Activated CD4-positive, CD25-positive, alpha-beta regulatory T cell treated with anti-CD3 and anti-CD28 coated beads, Interleukin-2, amount 50 U/mL, for 16 hours (primary cell): ENCODE data around the gene ZCWPW2.

Experiments
- DNase-seq: peaks from one replicate; pipeline ENCODE4 v3.0.0-alpha.2; 2020; ENCODE audit warnings: low read depth, low spot score

Gene ZCWPW2

GRCh38 chr3:28376424-28376823 is 27.9 kb downstream of the ZCWPW2 start:
- no peak for DNase-seq

DNA sequence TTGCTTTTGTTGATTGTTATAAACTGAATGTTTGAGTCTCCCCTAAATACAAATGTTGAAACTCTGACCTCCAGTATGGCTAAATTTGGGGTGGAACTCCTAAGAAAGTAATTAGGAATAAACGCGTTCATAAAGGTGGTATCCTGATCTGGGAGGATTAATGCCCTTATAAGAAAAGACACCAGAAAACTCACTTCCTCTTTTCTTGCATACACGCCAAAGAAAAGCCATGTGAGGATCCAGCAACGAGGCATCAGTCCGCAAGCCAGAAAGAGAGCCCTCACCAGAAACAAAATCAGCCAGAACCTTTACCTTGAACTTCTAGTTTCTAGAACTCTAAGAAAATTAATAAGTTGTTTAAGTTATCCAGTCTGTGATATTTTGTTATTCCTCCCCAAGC is 37.5 kb downstream of the ZCWPW2 start:
- DNase-seq, result no peak

DNA sequence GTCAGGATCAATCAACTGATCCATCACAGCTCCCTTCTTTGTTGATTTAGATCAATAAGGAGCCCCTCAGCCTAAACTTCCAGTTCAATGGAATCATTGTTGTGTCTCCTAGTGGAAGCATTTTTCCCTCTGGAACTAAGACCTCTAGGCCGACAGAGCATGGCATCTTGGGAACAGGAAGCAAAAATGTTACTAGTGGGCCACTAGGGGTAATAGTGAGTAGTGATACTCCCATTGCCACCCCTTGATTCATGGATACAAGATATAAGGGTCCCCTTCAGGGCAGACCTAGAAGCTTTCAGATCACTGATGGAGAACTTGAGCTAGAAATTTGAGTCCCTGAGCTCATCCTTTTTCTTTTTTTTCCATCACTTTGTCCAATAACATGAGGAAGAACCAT is 40.5 kb downstream of the ZCWPW2 start:
- no peak for DNase-seq

- no peak for DNase-seq
Observed at GRCh38 chr3:28399206-28399605, 50.7 kb downstream of the ZCWPW2 start.

GRCh38 chr3:28406241-28406640 is 57.7 kb downstream of the ZCWPW2 start:
- DNase-seq, result no peak

GRCh38 chr3:28449398-28449797 is 100.9 kb downstream of the ZCWPW2 start:
- no peak for DNase-seq

DNA sequence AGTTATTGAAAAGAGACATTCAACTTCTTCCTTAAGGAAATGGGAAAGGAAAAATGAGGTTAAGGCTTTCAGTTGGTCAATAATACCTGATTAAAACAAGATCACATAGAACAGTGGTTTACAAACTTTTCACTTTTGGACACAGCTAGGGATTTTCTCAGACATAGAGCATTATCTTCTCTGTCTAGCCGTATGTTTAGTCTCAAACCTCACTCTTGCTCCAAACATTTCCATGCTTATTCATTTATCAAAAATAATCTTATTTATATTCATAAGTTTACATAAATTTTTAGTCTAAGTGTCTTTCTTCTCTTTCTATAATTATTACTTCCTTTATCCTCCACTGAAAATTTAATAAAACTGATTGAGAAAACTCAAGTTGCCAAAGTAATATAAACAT is 114.3 kb downstream of the ZCWPW2 start:
- no peak for DNase-seq

DNA sequence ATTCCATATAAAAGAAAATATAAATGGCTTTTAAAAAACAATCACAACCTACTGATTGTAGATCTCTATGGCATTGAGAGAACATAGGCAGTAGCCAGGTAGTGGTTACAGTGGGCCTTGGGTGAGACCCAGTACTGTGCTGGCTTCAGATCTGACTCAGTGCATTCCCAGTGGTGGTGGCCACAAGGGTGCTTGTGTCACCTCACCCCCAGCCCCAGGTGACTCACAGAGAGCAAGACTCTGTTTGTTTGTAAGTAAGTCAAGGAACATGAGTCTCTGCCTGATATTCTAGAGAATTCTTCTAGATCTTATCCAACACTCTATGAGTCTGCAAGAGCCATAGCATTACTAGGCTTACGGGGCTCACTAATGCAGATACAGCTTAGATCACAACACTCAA is 118.9 kb downstream of the ZCWPW2 start:
- no peak for DNase-seq

DNA sequence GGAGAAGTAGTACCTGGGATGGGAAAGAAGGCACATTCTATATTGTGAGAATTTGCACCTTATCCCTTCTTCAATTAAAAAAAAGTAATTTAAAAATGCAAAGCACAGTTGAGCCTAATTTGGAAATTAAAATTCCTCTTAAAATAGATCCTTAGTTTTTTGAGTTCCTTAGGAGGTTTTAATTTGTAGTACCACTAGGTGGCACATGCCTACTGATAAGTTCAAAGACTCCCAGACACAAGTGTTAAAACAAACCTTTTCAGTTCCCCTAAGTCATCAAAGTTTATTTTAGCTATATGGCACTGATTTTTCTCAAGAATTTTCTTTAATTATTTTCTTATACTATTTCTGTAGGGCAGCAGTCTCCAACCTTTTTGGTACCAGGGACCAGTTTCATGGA is 127.7 kb downstream of the ZCWPW2 start:
- no peak for DNase-seq

DNA sequence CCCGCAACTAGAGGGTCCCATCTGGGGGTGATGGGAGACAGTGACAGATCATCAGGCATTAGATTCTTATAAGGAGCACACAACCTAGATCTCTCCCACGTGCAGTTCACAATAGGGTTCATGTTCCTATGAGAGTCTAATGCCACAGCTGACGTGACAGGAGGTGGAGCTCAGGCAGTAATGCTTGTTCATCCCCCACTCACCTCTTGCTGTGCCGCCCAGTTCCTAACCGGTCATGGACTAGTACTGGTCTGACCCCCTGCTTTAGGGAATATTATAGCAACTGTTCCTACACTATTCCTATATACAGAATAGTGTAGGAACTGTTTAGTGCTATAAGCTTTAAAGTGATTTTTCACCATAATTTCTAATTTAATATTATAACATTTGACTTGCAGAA is 128.2 kb downstream of the ZCWPW2 start:
- no peak for DNase-seq

DNA sequence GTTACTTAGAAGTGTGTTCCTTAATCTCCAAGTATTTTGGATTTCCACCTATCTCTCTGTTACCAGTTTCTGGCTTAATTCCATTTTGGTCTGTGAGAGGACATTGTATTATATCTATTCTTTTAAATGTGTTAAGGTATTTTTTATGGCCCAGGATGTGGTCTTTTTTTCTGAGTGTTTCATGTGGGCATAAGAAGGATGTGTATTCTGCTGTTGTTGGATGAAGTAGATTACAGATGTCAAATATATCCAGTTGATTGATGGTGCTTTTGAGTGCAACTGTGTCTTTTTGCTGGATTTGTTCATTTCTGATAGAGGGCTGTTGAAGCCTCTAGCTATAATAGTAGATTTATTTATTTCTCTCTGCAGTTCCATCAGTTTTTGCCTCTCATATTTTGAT is 136.6 kb downstream of the ZCWPW2 start:
- no peak for DNase-seq

- DNase-seq, result no peak
Observed at GRCh38 chr3:28495301-28495700, 146.8 kb downstream of the ZCWPW2 start.

GRCh38 chr3:28502397-28502937 is 153.9 kb downstream of the ZCWPW2 start:
- no peak for DNase-seq

GRCh38 chr3:28504976-28505375 is 156.5 kb downstream of the ZCWPW2 start:
- no peak for DNase-seq

DNA sequence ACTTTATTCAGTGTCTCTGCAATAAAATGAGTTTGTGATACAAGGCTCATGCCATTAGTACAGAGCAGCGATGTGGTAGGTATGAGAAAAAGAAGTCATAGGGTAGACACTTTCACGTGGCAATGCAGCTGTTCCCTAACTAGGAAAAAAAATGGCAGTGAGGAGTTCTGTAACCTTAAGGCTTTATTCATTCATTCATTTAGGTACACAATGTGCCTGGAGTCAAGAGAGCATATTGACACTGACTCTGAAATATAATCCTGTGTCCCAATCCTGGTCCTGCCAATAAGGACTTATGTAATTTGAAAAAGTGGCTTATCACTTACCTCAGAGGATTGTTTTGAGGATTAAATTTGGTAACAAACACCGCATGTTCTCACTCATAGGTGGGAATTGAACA is 173.1 kb downstream of the ZCWPW2 start:
- DNase-seq, result no peak

DNA sequence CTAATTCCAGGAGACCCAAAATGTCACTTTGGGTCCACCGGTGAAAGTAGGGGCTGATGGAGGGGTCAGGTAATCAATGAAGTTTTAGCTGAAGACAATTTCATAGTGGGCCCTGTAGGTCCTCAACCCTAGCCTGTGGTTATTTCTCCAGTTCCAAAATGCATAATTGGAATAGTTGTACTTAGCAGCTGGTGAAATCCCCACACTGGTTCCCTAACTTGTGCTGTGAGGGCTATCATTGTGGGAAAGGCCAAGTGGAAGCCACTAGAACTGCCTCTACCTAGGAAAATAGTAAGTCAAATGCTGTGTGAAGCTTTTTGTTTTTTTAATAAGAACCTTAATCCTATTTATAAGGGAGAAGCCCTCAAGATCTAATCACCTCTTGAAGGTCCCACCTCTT is 193.8 kb downstream of the ZCWPW2 start:
- no peak for DNase-seq

DNA sequence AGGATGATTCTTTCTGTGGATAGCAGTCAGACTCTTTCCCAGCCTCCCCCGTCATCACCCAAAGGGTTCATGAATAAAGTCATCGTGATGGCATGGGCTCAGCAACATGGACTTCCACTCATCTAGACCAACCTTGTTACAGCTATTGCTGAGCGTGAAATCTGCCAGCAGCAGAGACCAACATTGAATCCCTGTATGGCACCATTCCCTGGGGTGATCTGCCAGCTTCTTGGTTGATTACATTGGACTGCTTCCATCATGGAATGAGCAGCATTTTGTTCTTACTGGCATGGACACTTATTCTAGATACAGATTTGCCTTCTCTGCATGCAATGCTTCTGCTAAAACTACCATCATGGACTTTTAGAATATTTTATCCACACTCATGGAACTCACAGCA is 195.7 kb downstream of the ZCWPW2 start:
- DNase-seq, result no peak

DNA sequence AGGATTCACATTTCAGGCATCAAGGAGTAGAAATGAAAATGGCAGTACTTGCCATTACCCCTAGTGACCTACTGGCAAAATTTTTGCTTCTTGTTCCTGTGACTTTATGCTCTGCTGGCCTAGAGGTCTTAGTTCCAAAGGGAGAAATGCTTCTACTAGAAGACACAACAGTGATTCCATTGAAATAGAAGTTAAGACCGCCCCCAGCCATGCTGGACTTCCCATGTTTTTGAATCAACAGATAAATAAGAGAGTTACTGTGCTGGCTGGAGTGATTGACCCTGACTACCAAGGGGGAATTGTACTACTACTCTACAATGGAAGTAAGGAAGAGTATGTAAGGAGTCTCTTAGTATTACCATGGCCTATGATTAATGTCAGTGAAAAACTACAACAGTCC is 196.3 kb downstream of the ZCWPW2 start:
- no peak for DNase-seq

GRCh38 chr3:28547677-28548076 is 199.2 kb downstream of the ZCWPW2 start:
- DNase-seq, result no peak

GRCh38 chr3:28553175-28553574 is 204.7 kb downstream of the ZCWPW2 start:
- no peak for DNase-seq

DNA sequence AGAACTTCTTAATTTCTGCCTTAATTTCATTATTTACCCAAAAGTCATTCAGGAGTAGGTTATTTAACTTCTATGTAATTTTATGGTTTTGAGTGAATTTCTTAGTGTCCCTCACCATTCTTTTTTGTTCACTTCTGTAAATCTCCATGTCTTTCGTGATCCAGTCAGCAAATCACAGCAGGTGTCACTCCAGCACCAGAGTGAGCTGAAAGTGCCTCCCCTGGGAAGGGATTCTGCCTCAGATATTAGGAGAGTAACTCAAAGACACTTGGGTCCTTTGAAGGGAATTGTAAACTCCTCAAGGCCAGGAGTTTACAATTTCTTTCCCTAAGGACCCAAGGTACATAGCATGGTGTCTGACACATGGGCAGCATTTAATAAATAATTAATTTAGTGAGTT is 207.7 kb downstream of the ZCWPW2 start:
- DNase-seq, result no peak

GRCh38 chr3:28564211-28564610 is 215.7 kb downstream of the ZCWPW2 start:
- DNase-seq, result no peak

GRCh38 chr3:28569357-28569756 is 220.8 kb downstream of the ZCWPW2 start:
- no peak for DNase-seq

DNA sequence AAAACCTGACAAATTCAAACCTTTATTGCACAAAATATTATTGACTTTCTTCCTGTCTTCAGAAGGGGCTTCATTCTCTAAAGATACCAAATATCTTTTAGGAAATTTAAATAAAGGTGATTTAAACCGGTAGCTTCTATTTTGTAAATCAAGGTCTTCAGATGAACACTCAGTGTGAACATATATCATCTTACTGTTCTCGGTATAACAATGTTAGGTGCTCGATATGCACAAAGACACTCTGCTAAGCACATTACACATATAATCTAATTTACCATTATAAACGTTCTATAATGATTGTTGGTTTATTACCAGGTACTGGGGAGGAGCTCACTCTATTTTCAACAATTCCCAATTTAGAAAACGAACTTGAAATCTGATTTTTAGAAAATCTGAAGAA is 225.5 kb downstream of the ZCWPW2 start:
- DNase-seq, result no peak
